NT2/D1 (cell line): ENCODE results near the gene FAM227B.

Source experiments
- SUZ12 ChIP-seq: IDR thresholded peaks from 2 replicates; pipeline ENCODE4 v1.6.1; 2011; ENCODE audit not compliant: insufficient read length, insufficient read depth; ENCODE audit errors: extremely low read depth
- YY1 ChIP-seq: IDR thresholded peaks from 2 replicates; pipeline ENCODE4 v1.6.1; 2011; ENCODE audit not compliant: insufficient read length, insufficient read depth
- ZNF274 ChIP-seq: IDR thresholded peaks from 2 replicates; pipeline ENCODE4 v1.6.1; 2011; ENCODE audit warnings: mild to moderate bottlenecking, low read depth, low read length

DNA sequence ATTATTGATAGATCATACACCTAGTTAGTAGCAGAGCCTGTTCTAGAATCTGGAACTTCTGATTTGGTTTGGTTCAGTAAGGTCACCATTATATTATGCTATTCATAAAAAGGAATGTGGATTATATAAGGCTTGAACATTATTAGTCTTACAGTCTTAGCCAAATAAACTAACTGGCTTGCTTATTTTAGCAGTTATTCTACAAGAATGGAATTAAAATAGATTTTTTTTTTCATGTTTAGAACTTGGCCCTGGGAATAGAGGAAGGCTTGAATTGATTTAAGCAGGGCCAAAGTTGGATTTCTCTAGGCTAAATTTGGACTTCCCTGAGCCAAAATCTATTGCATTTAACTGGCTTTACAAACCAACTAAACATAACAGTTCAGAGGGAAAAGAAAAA lies 24.7 kb upstream of the FAM227B start:
- TF ChIP-seq SUZ12 (no peak), YY1 (no peak), ZNF274 (no peak)
